Measurements from ENCODE around the gene DNAH8. TPM values are rescaled to one million over a fixed set of nuclear protein-coding genes. Genes with fewer than 3 reads are reported as not detected.

Gene DNAH8
- total RNA-seq, 1 donor from 2014 or later: 3.0 TPM

DNA sequence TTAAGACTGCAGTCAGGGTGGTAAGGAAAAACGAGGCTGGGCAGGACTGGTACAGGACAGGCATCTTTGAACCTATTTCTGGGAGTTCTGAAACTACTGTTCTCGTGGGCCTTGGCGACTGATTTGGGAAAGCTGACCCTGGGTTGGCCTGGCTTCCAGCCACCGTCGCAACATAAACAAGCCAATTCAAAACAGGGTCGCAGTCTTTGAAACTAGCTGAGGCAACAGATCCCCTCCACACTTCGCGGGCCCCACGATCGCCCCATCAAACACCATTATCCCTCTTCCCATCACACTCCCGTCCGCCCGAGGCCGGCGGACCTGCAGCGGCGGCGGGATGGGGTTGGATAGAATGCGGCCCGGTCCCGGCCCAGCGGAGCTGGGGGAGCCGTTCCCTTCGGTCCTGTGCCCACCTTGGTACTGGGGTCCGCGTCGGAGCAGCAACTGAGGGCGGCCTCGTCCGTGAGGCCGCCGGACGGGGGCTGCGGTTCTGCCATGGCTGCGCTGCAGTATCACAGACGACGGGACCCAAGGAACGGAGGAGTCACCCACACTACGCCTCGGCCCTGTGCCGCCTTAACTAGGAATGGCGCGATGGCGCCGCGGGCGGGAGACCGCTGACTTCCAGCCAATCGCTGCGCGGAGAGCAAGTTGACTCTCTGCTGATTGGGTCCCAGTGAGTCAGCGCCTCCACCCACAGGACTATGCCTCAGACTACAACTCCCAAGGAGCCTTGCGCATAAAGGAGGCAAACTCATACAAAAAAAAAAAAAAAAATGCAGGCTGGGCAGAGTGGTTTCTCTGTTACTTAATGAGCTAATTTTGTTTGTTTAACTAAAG is 12.3 kb upstream of the DNAH8 start, which contains the start of gene GLO1:
Gene GLO1 (minus strand): TSS at position 588 of the 840 bp plus-strand sequence. CDS start 91 bp downstream, at position 497.
- DNase-seq: peak; percentile 99

DNA sequence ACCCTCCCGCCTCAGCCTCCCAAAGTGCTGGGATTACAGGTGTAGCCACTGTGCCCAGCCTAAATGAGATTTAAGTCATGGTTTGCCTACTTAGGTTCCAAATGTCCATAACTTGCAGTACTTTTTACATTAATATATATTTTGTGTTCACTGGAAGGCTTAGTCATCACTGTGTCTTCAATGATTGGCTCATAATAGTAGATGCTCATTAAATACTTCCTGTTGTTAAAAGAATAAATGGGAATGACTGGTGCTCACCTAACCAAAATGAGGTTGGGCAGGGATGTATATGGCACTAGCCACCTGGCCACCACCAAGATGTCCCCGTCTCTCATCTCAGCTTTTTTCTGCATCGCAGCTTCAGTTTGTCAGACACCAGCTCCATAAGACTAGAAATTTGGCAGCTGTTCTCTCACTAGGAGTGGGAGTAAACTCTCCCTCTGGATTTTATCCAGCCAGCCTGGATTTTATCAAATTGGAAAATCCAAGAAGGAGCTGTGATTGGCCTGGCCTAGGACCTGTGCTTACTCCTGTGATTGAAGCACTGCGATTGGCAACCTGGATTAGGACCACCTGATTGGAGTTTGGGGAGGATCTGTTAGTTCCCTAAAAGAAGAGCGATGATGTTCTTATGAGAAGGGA is 11.0 kb upstream of the DNAH8 start:
- DNase-seq: peak; percentile 35

DNA sequence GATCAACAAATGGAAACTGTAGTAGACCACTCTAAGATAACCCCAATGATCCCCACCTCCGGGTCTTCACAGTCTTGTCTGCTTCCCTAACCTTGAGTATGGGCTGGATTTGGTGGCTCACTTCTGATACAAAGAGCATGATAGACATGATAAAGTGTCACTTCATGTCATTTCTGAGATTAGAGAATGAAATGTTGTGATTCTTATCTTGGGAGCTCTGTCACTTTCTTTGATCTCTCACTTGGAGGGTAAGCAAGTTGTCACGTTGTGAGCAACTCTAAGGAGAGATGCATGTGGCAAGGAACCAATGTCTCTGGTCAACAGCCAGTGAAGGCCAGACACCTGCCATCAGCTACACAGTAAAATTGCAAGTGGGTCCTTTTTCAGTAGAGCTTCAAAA is 9.2 kb upstream of the DNAH8 start:
- no peak for DNase-seq

DNA sequence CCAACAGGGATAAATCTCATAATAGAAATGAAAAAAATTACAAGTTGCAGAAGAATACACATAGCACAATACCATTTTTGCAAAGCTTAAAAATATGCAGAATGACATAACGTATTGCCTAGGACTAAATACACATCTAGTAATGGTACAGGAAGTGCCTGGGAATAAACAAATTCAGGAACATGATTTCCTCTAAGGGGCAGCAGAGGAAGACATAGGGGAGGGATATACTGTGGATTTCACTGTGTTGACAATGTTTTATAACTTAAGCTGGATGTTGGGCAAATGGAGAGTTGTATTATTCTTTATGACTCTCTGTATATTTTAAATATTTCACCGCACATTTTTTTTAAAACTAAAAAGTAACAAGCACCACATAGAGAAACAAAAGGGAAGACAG is 6.6 kb upstream of the DNAH8 start:
- DNase-seq: no peak

DNA sequence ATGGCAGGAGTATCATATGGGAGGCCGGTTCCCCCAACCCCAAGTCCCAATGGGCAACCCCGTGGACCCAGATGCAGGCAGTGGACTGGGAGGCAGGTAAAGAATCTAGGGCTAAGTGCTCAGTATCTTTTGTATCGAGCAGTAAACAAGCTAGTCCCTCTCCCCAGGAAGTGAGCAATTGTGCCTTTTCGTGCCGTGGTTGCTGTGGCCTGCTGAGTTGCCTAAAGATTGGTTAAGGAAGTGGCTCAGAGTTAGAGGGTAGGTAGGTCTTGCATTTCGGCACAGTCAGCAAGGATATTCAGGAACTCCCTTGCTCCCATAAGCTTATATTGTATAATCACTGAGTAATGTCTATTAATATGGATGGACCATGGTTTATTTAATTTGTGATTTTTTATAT is 1.3 kb upstream of the DNAH8 start:
- no peak for DNase-seq

DNA sequence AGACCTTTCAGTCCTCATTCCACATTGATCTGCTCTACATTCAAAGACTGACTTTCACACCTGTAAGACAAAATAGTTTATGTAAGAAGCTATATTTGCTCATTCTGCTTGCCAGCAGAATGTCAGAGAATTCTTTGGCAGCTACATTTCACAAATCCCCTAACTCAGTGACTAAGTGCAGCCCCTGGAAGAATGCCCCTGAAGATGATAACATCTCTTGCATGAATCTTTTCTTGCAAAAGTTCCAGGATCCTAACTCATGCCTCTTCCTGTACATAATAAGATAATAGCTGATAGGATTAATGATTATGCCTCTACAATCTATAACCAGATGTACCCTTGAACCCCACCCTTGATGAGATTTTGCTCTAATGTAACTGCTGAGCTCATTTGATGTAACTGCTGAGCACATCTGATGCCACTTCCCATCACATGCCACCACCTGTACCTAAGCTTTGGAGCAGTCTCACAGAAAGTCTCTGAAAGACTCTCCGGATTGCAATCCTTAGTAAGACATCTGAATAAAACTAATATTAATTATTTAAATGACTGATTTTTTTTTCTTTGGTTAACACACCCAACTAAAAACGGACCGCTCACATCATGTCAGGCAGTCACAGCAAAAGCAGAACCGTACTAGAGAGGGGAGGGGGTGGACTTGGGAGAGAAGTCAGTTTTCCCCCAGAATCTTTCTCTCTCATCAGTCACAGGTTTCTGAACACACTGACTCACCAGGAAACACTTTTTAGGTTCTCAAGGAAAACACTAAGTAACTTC is 684 bp upstream of the DNAH8 start:
- DNase-seq: no peak

DNA sequence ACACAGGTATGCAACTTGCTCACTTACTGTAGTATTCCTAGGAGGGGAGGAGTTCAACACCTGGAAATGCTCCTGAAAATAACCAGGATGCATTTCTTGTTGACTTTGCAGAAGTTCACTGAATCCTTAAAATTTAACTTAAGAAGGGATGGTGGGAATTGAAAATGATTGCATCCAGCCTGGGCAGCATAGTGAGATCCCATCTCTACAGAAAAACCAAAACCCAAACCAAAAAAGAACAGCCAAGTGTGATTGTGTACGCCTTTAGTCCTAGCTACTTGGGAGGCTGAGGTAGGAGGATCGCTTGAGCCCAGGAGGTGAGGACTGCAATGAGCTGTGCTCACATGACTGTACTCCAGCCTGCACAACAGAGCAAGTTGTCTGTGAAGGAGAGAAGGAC is 1.7 kb downstream of the DNAH8 start:
- DNase-seq: no peak

DNA sequence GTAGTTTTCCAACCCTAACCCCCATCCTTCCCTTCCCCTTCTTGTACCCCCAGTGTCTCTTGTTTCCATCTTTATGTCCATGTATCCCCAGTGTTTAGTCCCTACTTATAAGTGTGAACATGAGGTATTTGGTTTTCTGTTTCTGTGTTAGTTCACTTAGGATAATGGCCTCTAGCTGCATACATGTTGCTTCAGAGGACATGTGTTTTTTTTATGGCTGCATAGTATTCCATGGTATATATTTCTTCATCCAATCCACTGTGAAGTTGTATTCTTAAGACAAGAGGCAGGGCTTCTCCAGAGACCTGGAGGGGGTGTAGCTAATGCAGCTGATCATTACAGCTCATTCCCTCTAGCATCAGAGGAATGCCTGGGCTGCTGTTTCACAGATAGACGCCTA is 4.2 kb downstream of the DNAH8 start:
- DNase-seq: no peak

DNA sequence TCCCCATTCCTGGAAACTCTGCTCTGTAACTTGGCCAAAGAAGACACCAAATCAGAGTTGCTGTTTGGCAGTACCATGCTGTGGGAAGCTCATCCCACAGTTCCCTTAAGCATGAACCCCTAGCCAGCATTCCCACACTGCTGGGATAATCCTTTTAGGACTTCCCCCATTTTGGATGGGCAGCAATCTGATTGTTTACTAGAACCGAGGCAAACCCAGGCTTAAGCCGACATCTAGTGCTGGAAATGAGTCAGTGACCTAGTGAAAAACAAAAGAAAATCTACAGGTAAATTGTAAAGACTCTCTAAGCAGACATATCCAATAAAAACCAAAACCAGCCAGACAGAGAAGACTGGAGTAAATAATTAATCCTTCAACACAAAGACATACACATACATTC is 5.2 kb downstream of the DNAH8 start:
- DNase-seq: no peak

DNA sequence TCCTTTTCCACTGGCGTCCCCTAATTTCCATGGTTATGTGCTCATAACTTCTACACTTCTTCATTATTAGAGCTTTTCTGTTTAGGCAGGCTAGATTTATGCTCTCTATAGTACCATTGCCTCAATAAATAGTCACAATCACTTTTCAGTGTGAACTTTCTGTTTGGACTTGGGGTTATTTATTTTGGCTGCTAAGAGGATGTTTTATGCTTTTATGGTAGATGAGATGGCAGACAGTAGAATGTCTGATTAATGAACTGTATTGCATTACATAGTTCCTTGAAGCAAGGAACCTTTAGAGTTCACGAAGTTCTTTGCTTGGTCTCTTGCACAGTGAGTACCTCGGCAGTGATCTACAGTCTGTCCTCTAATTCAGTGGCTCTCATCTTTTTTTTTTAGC is 6.9 kb downstream of the DNAH8 start:
- DNase-seq: no peak

DNA sequence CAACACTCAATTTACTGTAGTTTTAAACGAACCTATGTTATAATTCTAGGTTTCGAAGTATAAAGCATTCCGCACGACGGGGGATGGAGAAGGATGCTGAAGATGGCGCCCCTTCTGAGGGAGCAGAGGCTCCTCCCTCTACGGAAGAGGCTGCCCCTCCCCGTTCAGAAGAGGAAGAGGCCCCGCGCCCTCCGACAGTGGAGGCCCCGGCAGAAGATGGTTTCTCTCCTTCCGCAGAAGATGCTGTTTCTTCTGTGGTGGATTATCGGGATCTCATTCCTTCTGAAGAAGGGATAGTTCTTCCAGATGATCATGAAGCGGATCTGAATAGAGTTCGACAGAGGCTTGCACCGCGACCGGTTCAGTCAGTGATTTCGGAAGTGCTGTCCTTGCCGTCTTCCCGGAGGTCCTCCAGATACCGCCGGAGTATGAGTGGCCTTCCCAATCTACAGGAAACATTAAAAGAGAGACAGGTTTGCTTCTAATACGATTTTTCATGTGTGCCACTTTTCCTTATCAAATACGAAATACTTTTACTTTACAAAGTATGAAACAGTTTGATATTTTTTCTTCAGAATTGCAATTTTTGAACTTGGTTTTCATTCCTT is 7.7 kb downstream of the DNAH8 start:
- no peak for DNase-seq

DNA sequence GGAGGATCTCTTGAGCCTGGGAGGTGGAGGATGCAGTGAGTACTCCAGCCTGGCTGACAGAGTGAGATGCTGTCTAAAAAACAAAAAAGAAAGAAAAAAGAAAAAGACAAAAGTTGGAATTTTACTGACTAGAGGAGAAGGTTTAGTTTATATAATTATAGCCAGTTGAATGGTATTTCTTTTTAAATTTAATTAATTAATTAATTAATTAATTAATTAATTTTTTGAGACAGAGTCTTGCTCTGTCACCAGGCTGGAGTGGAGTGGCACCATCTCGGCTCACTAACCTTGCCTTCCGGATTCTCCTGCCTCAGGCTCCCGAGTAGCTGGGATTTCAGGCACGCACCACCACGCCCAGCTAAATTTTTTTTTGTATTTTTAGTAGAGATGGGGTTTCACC is 8.7 kb downstream of the DNAH8 start:
- no peak for DNase-seq

DNA sequence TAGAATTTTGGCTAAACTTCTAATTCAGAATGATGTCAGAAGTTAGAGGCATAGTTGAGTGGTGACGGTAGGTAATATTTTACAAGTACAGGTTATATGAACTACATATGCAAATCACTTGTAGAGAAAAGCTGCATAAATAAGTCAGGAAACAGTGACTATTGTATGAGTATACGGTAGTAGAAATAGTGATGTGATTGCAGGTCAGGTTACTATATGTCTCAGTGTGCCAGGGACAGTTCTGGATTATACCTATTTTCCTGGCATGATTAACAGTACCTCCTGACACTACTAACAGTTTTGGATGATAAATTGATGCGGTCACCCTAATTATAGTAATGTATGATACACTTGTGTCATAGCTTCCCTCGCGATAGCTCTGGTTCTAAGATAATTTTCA is 9.2 kb downstream of the DNAH8 start:
- no peak for DNase-seq

DNA sequence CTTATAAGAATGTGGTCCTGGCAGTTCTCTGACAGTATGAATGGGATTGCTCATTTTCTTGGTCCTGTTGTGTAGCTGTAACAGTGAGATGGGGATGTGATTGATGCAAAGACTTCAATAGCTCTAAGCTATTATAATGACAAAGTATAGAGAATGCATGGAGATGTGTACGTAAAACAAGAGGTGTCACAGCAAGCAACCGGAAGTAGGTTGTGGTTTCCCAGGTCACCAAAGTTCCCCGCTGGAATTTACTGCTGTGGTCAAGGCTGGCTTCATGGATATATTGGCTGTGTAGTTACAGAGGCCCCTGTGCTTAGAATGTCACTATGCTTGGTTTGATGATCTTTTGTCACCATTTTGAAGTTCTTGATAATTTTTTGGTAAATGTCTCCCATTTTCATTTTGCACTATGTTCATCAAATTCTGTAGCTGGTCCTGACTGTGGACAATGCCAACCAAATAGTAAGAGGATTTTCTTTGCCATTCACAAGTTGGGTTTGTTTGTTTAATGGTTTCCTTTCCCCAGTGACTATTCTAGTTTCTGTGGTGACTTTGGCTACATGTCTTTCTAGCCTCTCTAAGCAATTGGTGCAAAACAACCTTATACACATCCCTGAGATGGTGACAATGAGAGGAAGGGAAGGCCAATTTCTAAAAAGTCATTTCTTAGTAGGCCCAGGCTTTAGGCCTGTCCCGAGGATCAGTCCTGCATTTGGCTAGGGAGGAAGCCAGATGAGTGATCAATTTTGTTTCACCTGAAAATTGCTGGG is 10.5 kb downstream of the DNAH8 start:
- no peak for DNase-seq

DNA sequence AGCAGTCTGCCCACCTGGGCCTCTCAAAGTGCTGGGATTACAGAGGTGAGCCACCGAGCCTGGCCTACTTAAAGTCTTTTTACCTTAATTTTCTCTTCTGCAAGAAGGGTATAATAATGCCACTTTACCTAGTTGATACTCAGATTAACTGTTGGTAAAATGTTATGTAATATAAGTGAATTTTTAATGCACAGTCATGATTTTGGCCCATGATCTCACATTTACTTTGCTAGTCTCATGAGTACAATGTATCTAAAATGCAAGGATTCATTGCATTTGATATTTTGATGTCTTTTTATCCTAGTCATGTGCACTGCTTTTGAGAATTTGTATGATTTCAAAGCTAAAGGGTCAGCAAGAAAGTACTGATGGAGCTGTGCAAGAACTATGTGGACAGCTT is 13.1 kb downstream of the DNAH8 start:
- no peak for DNase-seq

DNA sequence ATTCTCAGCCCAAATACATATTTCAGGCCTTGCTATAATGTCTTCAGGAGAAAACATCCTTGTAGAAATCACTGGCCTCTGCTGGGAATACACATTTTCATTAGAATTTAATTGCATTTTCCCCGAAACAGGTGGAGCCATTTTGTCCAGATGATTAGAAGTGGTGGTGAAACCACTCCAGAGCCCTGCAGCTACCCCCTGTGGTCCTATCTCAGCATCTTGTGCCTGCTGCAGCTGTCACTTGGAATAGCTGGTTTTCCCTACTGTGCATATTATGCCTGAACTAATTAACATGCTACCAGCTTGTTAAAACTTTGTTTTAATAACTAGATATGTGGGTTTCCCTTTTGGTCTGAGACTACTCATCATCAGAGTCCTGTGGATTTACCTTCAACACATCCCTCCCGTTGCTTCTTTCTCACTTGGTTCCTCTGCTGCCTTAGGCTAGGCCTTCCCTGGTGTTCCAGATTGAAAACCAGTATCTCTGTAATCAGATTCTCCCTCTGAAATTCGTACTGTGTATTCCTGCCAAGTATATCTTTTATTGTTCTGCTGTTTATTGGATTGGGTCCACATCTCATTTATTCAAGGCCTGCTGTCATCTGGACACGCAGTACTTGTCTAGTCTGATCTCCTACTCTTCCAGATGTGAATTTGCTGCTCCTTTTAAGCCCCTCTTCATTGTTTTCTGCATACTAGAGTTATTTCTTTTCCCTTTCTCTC is 15.2 kb downstream of the DNAH8 start:
- DNase-seq: peak; percentile 28

DNA sequence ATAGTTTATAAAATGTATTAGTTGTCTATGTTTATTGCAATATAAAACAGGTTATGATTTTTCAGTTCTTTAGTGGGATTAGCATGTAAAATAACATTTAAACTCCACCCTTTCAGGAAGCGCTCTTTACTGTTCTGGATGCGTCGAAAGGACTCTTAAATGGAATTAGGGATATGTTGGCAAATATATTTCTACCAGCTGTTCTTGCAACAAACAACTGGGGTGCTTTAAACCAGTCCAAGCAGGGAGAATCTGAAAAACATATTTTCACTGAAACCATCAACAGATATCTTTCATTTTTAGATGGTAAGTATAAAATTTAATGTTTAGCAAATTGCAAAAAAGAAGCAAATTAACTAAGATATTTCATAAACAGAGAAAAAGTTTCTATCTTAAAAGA is 21.8 kb downstream of the DNAH8 start:
- DNase-seq: no peak

DNA sequence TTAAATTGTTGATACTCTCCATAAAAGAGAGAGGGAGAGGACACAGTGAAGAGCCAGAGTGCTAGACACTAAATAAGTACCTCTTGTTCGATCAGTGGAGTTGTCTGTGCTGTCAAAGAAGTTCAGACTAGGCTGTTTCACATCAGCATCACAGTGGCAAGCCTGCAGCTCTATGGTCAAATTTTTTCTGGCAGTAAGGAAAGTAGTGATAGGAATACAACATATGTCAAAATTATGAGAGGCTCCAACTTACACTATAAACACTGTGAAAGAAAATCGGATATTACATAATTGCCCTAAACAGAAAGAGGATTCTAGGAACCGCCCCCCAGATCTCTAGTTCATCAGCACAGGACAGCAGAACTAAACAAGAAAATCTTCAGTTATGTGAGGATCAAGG is 23.1 kb downstream of the DNAH8 start:
- no peak for DNase-seq

DNA sequence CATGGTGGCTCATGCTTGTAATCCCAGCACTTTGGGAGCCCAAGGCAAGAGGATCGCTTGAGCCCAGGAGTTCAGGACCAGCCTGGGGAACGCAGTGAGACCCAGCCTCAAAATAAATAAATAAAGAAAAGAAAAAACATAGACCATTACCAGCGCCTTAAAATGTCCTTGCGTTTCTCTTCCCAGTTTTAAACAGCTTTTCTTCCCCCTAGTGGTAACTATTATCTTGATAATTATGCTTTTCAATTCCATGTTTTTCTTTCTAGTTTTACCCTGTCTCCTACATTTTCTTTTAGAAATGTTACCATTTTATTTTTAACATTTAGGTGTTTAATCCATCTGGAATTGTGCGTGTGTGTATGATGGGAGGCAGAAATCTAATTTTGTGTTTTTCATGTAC is 24.4 kb downstream of the DNAH8 start:
- no peak for DNase-seq

DNA sequence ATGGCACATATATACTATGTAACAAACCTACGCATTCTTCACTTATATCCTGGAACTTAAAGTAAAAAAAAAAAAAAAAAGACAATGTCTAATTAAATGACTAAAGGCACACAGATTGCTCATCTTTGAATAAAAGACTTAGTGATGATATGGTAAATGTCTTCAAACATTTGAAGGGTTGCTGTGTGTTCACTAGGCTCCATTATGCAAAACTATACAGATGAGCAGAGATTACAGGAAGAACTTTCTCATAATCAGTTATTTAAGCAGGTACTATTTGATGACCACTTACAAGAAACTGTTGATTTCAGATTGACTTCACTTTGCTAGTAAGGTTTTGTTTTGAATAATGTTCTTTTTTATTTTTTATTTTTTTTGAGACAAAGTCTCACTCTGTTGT is 34.4 kb downstream of the DNAH8 start:
- DNase-seq: no peak

DNA sequence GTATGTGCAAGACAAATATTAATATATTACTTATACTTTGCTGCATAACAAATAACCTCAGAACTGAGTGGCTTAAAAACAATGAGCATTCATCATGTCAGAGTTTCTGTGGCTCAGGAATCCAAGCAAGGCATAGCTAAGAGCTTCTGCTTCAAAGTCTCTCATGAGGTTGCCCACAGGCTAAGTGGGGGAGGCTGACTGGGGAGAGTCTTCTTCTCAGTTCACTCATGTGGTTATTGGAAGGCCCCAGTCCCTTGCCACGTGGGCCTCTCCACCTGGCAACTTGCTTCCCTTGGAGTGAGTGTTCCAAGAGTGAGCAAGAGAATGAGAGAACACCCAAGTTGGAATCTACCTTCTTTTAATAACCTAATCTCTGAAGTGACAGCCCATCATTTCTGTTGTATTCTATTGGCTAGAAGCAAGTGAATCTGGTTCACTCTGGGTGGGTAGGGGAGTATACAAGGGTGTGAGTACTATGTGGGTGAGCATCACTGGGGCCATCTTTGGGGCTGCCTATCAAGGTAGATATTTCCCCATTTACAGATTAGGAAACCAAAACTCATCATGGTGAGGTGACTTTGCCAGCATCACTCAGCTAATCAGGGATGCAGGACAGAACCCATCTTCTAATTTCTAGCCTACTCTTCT is 36.0 kb downstream of the DNAH8 start:
- no peak for DNase-seq
